Progenitor cell of endocrine pancreas (in vitro differentiated cells): ENCODE measurements around the gene COL20A1. TPM values are rescaled to one million over a fixed set of nuclear protein-coding genes. Genes with fewer than 3 reads are reported as not detected.

Source experiments
- DNase-seq: peaks from one replicate; pipeline ENCODE4 v3.0.0; 2021; ENCODE audit warnings: low spot score; ENCODE audit not compliant: unreplicated experiment
- H3K27ac Mint-ChIP-seq: 2 replicates; pipeline ENCODE4 v1.8.0; 2021; ENCODE audit warnings: mild to moderate bottlenecking, moderate library complexity, mixed read lengths
- H3K27me3 Mint-ChIP-seq: 2 replicates; pipeline ENCODE4 v1.8.0; 2021; ENCODE audit warnings: mixed read lengths
- H3K36me3 Mint-ChIP-seq: 2 replicates; pipeline ENCODE4 v1.8.0; 2022; ENCODE audit warnings: mixed read lengths; ENCODE audit not compliant: insufficient read depth
- H3K4me1 Mint-ChIP-seq: 2 replicates; pipeline ENCODE4 v1.8.0; 2021; ENCODE audit warnings: low read depth, mixed read lengths
- H3K4me3 Mint-ChIP-seq: 2 replicates; pipeline ENCODE4 v1.8.0; 2021; ENCODE audit warnings: low read depth, mild to moderate bottlenecking, moderate library complexity, mixed read lengths
- H3K9me3 Mint-ChIP-seq: 2 replicates; pipeline ENCODE4 v1.8.0; 2021; ENCODE audit warnings: low read depth, mixed read lengths
- total RNA-seq: library from RNA; stranded (reverse); gene quantifications from 2 replicates; pipeline ENCODE4 v1.2.1, GENCODE V29; 2021
- TF ChIP-seq, protein P1 (sequence below): fragments of 200-600 bp; sonication (generic); IDR thresholded peaks from one replicate; pipeline ENCODE4 v1.5.0; 2021; ENCODE audit warnings: antibody characterized with exemption, mild to moderate bottlenecking; ENCODE audit not compliant: unreplicated experiment

COL20A1 gene
- total RNA-seq, 1 donor from 2014 or later, result 0.24 TPM

DNA sequence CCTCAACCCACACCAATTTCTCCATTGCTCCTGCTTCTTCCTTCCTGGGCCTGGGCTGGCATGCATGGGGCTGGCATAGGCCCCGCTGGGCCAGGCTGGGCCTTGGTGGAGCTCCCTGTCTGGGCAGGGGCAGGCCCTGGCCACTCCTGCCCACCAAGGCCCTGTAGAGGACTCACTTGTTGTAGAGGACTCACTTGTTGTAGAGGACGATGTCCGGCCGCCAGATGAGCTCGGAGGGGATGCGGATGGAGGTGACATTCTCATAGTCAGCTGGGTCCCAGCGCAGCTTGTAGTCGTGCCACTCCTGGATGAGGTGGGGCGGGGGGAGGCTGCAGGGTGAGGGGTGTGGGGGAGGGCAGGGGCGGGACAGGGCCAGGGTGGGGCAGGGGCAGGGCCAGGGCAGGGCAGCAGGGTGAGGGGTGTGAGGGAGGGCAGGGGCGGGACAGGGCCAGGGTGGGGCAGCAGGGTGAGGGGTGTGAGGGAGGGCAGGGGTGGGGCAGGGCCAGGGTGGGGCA, 62.9 kb downstream of the COL20A1 start:
- DNase-seq, result no peak
- no peaks in the 10 kb centered on the region for H3K9me3 Mint-ChIP-seq
- TF ChIP-seq, protein P1, sequence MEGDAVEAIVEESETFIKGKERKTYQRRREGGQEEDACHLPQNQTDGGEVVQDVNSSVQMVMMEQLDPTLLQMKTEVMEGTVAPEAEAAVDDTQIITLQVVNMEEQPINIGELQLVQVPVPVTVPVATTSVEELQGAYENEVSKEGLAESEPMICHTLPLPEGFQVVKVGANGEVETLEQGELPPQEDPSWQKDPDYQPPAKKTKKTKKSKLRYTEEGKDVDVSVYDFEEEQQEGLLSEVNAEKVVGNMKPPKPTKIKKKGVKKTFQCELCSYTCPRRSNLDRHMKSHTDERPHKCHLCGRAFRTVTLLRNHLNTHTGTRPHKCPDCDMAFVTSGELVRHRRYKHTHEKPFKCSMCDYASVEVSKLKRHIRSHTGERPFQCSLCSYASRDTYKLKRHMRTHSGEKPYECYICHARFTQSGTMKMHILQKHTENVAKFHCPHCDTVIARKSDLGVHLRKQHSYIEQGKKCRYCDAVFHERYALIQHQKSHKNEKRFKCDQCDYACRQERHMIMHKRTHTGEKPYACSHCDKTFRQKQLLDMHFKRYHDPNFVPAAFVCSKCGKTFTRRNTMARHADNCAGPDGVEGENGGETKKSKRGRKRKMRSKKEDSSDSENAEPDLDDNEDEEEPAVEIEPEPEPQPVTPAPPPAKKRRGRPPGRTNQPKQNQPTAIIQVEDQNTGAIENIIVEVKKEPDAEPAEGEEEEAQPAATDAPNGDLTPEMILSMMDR, result no peak
- peaks cover 13% of the 10 kb centered on the region for H3K27me3 Mint-ChIP-seq
- no peak overlapping the region for H3K27ac Mint-ChIP-seq
- H3K36me3 Mint-ChIP-seq, result no peaks in the 10 kb centered on the region
- H3K4me3 Mint-ChIP-seq, result no peak overlapping the region
- no peaks in the 10 kb centered on the region for H3K4me1 Mint-ChIP-seq

DNA sequence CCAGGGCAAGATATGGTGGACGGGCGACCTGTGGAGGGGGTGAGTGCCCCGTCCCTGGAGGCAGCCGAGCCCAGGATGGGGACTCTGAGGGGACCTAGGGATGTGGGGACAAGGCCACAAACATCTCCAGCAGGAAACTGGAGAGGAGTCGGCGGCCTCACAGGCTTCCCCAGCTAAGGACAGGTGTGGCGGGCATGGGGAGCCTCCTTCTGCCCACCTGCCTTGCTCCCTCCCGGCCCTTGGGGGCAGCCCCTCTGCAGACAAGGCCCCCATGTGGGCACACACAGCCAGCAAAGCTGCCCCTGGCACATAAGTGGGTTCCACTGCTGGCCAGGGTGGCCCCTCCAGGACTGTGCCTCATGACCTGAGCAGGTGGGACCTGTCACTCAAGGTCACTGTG, 63.5 kb downstream of the COL20A1 start:
- TF ChIP-seq, protein P1, result no peak
- Mint-ChIP-seq H3K27ac (no peak overlapping the region), H3K27me3 (peaks cover 13% of the 10 kb centered on the region), H3K4me3 (no peak overlapping the region), H3K4me1 (no peaks in the 10 kb centered on the region), H3K9me3 (no peaks in the 10 kb centered on the region), H3K36me3 (no peaks in the 10 kb centered on the region)
- no peak for DNase-seq

DNA sequence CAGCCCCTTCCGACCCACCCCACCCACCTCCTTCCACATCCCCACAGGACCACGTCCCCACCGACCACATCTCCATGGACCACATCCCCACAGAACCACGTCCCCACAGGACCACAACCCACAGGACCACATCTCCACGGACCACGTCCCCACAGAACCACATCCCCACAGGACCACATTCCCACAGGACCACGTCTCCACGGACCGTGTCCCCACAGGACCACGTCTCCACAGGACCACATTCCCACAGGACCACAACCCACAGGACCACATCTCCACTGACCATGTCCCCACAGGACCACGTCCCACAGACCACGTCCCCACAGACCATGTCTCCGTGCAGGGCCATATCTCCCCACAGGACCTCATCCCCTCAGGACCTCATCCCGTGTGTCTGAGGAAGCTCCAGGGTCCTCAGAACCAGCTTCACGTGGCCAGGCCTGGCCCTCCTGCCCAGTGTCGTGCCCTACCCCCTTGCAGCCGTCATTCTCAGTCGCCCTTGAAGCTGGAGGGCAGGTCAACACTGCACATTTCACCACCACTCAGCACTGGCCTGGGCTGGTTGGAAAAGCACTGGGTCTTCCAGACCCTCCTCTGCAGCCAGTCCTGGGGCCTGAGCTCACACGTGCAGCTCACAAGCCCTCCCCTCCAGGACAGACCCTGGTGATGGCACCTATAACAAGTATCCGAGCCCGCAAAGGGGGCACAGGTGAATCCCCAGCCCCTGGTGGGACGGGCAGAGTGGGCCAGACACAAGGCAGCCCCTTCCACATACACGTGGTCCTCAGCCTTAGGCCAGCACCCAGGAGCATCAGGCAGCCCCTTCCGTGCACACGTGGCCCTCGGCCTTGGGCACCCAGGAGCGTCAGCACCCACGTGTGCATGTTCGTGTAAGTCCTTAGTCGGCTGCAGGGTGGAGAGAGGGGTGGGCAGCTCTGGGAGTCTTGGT, 64.2 kb downstream of the COL20A1 start:
- TF ChIP-seq, protein P1, result no peak
- H3K4me1 Mint-ChIP-seq, result no peaks in the 10 kb centered on the region
- H3K27ac Mint-ChIP-seq, result no peak overlapping the region
- DNase-seq, result no peak
- H3K4me3 Mint-ChIP-seq, result no peak overlapping the region
- peaks cover 14% of the 10 kb centered on the region for H3K27me3 Mint-ChIP-seq
- H3K36me3 Mint-ChIP-seq, result no peaks in the 10 kb centered on the region
- no peaks in the 10 kb centered on the region for H3K9me3 Mint-ChIP-seq

DNA sequence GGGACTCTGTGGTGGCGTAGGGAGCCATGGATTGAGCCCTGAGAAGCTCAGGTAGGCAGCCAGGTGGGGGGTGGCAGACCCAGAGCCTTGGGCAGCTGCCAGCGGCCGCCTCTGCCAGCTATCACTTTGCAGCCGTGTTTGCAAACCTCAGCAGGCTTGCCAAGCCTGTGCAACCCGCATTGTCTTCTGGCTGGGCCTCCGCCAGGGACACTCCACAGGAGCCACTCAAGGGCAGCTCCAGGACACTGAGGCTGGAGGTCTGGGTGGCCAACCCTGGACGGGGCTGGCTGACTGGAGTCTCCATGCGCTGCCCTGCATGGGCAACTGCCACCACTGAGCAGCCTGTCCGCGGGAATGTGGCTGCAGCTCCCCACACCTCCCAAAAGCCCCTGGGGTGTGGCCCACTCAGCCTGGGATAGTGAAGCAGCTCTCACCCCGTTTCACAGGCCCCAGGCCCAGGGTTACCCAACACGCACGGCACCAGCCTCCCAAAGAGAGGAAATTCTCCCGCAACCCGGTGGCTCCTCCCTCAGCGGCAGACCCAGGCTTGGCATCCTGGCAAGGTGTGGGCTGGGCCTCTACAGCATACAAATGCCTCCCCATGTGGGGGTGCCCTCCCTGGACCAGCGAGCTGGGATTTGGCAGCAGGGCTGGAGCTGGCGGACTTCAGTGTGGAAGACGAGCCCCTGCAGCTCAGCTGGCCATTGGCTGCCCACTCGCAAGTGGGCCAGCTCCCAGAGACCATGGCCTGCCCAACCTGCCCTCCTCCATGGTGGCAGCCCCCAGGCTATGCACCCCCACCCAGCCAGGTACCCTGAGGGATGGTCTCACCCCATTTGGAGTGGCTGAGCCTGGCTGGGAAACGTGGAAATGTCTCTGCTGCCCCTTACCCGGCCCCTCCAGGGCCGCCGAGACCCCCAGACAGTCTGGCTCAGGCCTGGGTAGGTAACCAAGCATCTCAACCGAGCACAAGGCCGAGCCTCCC, 65.2 kb downstream of the COL20A1 start:
- no peak overlapping the region for H3K27ac Mint-ChIP-seq
- no peaks in the 10 kb centered on the region for H3K36me3 Mint-ChIP-seq
- TF ChIP-seq, protein P1, result no peak
- no peak overlapping the region for H3K4me3 Mint-ChIP-seq
- peaks cover 8% of the 10 kb centered on the region for H3K4me1 Mint-ChIP-seq
- no peak for DNase-seq
- peaks cover 20% of the 10 kb centered on the region for H3K27me3 Mint-ChIP-seq
- H3K9me3 Mint-ChIP-seq, result no peaks in the 10 kb centered on the region
